ENCODE results near the gene TSEN2. TPM values are rescaled to one million over a fixed set of nuclear protein-coding genes. Genes with fewer than 3 reads are reported as not detected.
"Not testable (repeated sequence)": the region's sequence is repeated elsewhere in the genome, so short reads cannot be mapped to it uniquely, and the experiment has no call there.

The TSEN2 gene
- total RNA-seq, 2 experiments from 2014 or later: 33.2 to 41.4 TPM

GRCh38 chr3:12447075-12447474 is 37.2 kb upstream of the TSEN2 start:
- Histone ChIP-seq H3K9me3 (ENCODE audit: low read length) (no peaks in the 10 kb centered on the region), H3K79me2 (ENCODE audit: insufficient read depth, low read depth, low read length) (no peaks in the 10 kb centered on the region), H3K4me2 (ENCODE audit: low read length) (no peak overlapping the region), H3K4me1 (ENCODE audit: insufficient read depth, low read length, poor library complexity, severe bottlenecking) (no peaks in the 10 kb centered on the region), H3K36me3 (ENCODE audit: insufficient read depth, low read length) (no peaks in the 10 kb centered on the region), H4K20me1 (ENCODE audit: insufficient read depth, low read length) (no peaks in the 10 kb centered on the region), H3K9me2 (ENCODE audit: insufficient read depth, low read length) (no peaks in the 10 kb centered on the region), H3K4me3 (ENCODE audit: low read depth, low read length, poor library complexity, severe bottlenecking) (no peak overlapping the region), H2AFZ (ENCODE audit: low read length) (no peak overlapping the region), H3K27ac (ENCODE audit: low read depth, low read length, poor library complexity, severe bottlenecking) (no peak overlapping the region)
- POLR2A ChIA-PET: no interaction called here
- TF ChIP-seq EZH2phosphoT487 (IDR thresholded peaks at IDR 0.05; ENCODE audit: borderline replicate concordance, low read depth, low read length): no peak
- no peak for TF ChIP-seq CTCF (conservative IDR thresholded peaks at IDR 0.05; ENCODE audit: low read length)
- CTCF ChIA-PET (ENCODE audit: unreplicated experiment): no interaction called here
- DNase-seq (ENCODE audit: low spot score): no peak
- no TSS peak for BruUV-seq (replicated peaks)
- intact Hi-C loops (cut with micrococcal nuclease; ENCODE audit: unreplicated experiment): no loop called here

- BruUV-seq (replicated peaks); H3K79me2 ChIP-seq (ENCODE audit: insufficient read depth, low read depth, low read length); H3K36me3 ChIP-seq (ENCODE audit: insufficient read depth, low read length); CTCF ChIA-PET (ENCODE audit: unreplicated experiment); H3K4me2 ChIP-seq (ENCODE audit: low read length); DNase-seq (ENCODE audit: low spot score); POLR2A ChIA-PET; H4K20me1 ChIP-seq (ENCODE audit: insufficient read depth, low read length); H3K4me3 ChIP-seq (ENCODE audit: low read depth, low read length, poor library complexity, severe bottlenecking); H2AFZ ChIP-seq (ENCODE audit: low read length); H3K9me2 ChIP-seq (ENCODE audit: insufficient read depth, low read length); H3K9me3 ChIP-seq (ENCODE audit: low read length); H3K27ac ChIP-seq (ENCODE audit: low read depth, low read length, poor library complexity, severe bottlenecking); H3K4me1 ChIP-seq (ENCODE audit: insufficient read depth, low read length, poor library complexity, severe bottlenecking); intact Hi-C loops (cut with micrococcal nuclease; ENCODE audit: unreplicated experiment): not testable (repeated sequence)
These were observed 35.7 kb upstream of the TSEN2 start for GRCh38 chr3:12448404-12449202.

GRCh38 chr3:12449889-12450682 is 34.2 kb upstream of the TSEN2 start:
- Histone ChIP-seq H3K4me1 (ENCODE audit: insufficient read depth, low read length, poor library complexity, severe bottlenecking) (no peaks in the 10 kb centered on the region), H3K36me3 (ENCODE audit: insufficient read depth, low read length) (no peaks in the 10 kb centered on the region), H3K4me2 (ENCODE audit: low read length) (no peak overlapping the region), H3K4me3 (ENCODE audit: low read depth, low read length, poor library complexity, severe bottlenecking) (no peak overlapping the region), H4K20me1 (ENCODE audit: insufficient read depth, low read length) (no peaks in the 10 kb centered on the region), H3K79me2 (ENCODE audit: insufficient read depth, low read depth, low read length) (no peaks in the 10 kb centered on the region), H3K27ac (ENCODE audit: low read depth, low read length, poor library complexity, severe bottlenecking) (no peak overlapping the region), H3K9me3 (ENCODE audit: low read length) (no peaks in the 10 kb centered on the region), H2AFZ (ENCODE audit: low read length) (no peak overlapping the region), H3K9me2 (ENCODE audit: insufficient read depth, low read length) (no peaks in the 10 kb centered on the region)
- ChIA-PET CTCF (ENCODE audit: unreplicated experiment) (interaction anchor here (0.6 kb wide), 1 partner anchor 10 kb away, joined by 3 read pairs; no protein-coding TSS in a partner anchor), POLR2A (interaction anchor here (1.1 kb wide), 1 partner anchor 30 kb away, joined by 3 read pairs; no protein-coding TSS in a partner anchor)
- BruUV-seq (replicated peaks): no TSS peak
- no peak for DNase-seq (ENCODE audit: low spot score)
- TF ChIP-seq CTCF (conservative IDR thresholded peaks at IDR 0.05; ENCODE audit: low read length) (no peak), EZH2phosphoT487 (IDR thresholded peaks at IDR 0.05; ENCODE audit: borderline replicate concordance, low read depth, low read length) (no peak)
- intact Hi-C loops (cut with micrococcal nuclease; ENCODE audit: unreplicated experiment): no loop called here
